Measurements from ENCODE around the gene LBX1.

Gene LBX1

GRCh38 chr10:101229266-101230182 is at the start of gene LBX1:
LBX1 (minus strand) TSS chr10:101229463; CDS start chr10:101228815, 648 bp downstream.
- DNase-seq, result no peak

GRCh38 chr10:101273741-101274140 is 44.5 kb upstream of the LBX1 start:
- no peak for DNase-seq

DNA sequence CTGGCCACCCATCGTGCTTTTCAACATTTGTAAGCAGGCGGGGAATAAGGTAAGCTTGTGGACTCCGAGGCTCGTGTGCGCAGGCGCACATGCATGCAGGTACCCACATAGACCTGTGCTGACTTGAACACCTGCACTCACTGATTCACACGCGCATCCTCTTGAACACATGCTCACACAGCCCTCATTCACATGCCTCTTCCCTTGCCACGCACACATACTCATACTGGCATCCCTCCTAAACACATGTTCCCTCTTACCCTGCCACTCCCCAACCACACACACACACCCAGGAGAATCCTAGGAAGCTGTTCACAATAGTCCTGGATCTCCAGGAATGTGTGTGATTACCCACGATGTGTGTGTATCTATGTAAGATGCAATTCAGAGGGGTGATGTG is 44.1 kb upstream of the LBX1 start:
- DNase-seq, result no peak

- peak; percentile 49 for DNase-seq
Measured at GRCh38 chr10:101272229-101272868, 43.1 kb upstream of the LBX1 start.

- no peak for DNase-seq
Measured at GRCh38 chr10:101270763-101271162, 41.5 kb upstream of the LBX1 start.

DNA sequence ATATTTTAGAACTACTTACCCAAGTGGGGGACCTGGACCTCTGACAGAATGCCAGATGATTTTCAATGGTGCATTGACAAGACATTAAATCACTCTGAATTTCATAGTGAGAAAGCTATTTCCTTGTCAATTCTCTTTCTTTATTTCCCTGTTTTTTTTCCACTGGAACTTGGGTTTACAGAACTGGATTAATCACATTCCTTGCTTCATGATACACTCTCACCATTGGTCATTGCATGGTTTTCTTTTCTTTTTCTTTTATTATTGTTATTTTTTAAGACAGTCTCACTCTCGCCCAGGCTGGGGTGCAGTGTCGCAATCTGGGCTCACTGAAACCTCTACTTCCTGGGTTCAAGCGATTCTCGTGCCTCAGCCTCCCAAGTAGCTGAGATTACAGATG is 38.5 kb upstream of the LBX1 start:
- DNase-seq, result no peak

DNA sequence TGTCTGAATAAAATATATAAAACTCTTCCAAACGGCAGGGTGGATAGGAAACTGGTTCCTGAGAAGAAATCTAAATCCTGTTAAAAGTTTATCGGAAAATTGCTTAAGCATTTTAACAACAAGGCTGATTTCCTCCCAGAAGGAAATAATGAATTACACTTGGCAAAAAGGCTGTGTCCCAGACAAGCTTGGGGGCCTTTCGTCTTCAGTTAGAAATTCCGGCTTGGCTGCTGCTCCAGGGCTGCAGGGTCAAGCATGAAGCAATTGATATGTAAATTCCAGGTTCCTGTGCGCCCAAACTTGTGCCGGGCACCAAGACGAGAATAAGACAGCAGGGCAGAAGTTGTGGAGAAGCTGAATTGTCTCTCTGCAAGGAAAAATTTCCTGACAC is 38.0 kb upstream of the LBX1 start:
- no peak for DNase-seq

GRCh38 chr10:101266381-101267289 is 37.4 kb upstream of the LBX1 start:
- no peak for DNase-seq

DNA sequence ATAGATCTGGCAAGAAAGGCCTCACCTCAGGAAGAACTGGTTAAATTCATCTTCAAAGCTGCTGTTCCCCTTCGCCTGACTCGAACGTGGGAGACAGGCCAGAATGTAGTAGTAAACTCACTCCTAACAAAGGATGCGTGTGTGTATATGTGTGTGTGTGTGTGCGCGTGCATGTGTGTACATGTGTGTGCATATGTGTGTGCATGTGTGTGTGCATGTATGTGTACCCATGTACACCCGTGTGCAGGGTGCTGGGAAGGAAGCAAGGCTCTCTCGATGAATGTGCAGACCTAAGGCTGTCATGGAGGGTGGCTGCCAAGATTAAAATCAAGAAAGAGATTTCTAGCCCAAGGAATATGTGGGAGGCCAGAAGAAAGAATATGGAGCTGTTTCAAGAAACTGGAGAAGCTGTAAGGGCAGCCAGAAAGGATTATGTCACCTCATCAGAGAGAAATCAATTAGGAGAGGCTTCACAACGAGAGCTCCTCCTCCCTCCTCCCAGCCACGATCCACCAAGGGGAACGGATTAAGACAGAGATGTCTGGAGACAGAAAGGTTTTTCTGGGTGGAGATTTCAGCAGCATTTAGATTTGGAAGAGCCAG is 34.0 kb upstream of the LBX1 start:
- DNase-seq, result no peak

DNA sequence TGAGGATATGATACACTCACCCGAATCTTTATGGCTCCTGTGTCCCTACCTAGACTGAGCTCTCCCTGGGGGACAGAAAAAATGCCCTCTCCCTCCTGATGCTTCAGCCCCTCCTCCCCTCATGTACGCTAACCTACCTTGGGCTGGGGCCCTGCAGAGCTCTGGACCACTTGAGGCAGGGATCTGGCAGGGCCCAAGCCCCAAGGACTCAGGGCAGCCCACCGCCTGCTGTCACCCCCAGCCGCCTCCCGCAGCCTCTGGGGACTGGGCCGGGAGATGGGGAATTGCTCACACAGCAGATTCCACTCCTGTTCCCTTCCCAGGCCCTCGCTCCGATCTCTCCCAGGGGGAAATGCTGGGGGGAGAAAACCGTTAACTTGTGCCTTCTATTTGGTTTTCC is 32.9 kb upstream of the LBX1 start:
- DNase-seq, result no peak

- no peak for DNase-seq
Measured at GRCh38 chr10:101261702-101262101, 32.4 kb upstream of the LBX1 start.

- DNase-seq, result no peak
Measured at GRCh38 chr10:101260764-101261481, 31.7 kb upstream of the LBX1 start.

GRCh38 chr10:101258179-101258885 is 29.1 kb upstream of the LBX1 start:
- no peak for DNase-seq

- DNase-seq, result no peak
Measured at GRCh38 chr10:101257491-101257890, 28.2 kb upstream of the LBX1 start.

DNA sequence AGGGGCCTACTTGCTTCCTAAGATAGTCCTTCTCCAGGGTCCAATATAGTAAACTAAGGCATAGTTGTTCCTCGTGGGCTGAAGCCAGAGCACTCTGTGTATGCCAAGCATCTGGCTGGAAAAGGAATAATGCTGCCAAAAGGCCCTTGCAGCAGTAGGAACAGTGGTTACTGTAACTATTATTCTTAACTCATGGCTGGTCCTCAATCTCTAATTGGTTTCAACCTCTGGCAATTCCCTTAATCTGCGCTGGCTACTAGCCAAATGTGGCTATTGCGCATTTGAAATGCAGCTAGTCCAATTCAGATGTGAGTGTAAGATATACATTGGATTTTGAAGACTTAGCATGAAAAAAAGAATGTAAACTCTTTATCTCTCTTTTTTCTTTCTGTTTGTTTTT is 27.8 kb upstream of the LBX1 start:
- no peak for DNase-seq

DNA sequence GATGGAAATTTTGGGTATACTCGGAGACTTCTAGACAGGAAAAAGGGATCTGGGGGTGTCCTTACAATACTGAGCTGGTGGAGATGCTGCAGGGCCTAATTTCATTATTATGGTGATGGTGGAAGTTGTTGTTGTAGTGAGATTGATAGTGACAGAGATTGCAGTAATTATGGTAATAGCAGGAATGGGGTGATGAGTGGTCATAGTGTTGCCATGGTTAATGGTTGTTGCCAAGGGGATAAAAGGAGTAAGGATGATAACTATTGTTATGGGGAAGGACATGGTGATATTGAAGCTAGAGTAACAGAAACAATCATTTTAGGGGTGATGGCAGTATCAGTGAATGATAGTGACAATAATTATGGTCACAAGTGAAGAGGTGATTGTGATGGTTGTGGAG is 27.1 kb upstream of the LBX1 start:
- no peak for DNase-seq

DNA sequence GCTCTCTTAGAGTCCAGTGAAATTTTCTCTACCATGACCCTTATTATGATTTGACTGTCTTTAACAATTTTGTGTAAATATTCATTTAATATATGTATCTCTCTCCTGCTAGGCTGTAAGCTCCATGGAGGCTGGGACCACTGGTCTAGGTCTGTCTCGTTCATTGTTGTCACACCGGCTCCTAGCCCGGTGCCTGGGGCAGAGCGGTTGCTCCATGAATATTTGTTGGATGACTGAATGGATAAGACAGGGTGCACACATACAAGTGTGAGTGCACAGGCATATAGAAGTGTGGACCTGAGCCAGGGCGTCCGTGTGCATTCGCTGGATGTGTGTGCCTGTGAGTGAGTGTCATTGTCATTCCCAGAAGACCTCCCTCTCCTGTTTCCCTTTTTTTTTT is 20.9 kb upstream of the LBX1 start:
- DNase-seq, result no peak

GRCh38 chr10:101249171-101249581 is 19.9 kb upstream of the LBX1 start:
- DNase-seq, result no peak

GRCh38 chr10:101246639-101247038 is 17.4 kb upstream of the LBX1 start:
- DNase-seq, result no peak

GRCh38 chr10:101244321-101245050 is 15.2 kb upstream of the LBX1 start:
- no peak for DNase-seq
